ENCODE measurements around the gene OMD. TPM values are rescaled to one million over a fixed set of nuclear protein-coding genes. Genes with fewer than 3 reads are reported as not detected.
"Not testable (repeated sequence)": the region's sequence is repeated elsewhere in the genome, so short reads cannot be mapped to it uniquely, and the experiment has no call there.

Gene OMD
- total RNA-seq, 4 donors from 2014 or later: 2.3 to 14.0 (median 4.9) TPM

GRCh38 chr9:92426501-92427145 lies 2.4 kb upstream of the OMD start:
- no peak overlapping the region for H3K4me3 ChIP-seq (ENCODE audit: low read depth, poor library complexity, severe bottlenecking)
- 81 to 83% methylated on average over 5 of the region's 5 CpGs for WGBS, 2 donors
- TF ChIP-seq CTCF (IDR thresholded peaks at IDR 0.05) (no peak), POLR2A (IDR thresholded peaks at IDR 0.05) (no peak)
- no peak for DNase-seq (ENCODE audit: low spot score in 2 of 2)
- intact Hi-C loops (cut with DNase I; ENCODE audit: low total_unique reads): no loop called here

GRCh38 chr9:92425474-92425873 lies 1.2 kb upstream of the OMD start:
- no peak overlapping the region for H3K4me3 ChIP-seq (ENCODE audit: low read depth, poor library complexity, severe bottlenecking)
- TF ChIP-seq CTCF (IDR thresholded peaks at IDR 0.05): no peak
- no peak for TF ChIP-seq POLR2A (IDR thresholded peaks at IDR 0.05)
- intact Hi-C loops (cut with DNase I; ENCODE audit: low total_unique reads): no loop called here
- WGBS, 2 donors: 47 to 52% methylated on average over 2 of the region's 2 CpGs
- no peak for DNase-seq (ENCODE audit: low spot score in 2 of 2)

GRCh38 chr9:92423612-92424011 lies 659 bp downstream of the OMD start:
- WGBS, 2 donors: 66 to 80% methylated on average over 2 of the region's 2 CpGs

GRCh38 chr9:92422611-92423338 lies 1.5 kb downstream of the OMD start:
- intact Hi-C loops (cut with DNase I; ENCODE audit: low total_unique reads): no loop called here
- TF ChIP-seq CTCF (IDR thresholded peaks at IDR 0.05): no peak
- no peak for TF ChIP-seq POLR2A (IDR thresholded peaks at IDR 0.05)

More at GRCh38 chr9:92423612-92424011, 659 bp downstream of the OMD start:
- no peak for DNase-seq (ENCODE audit: low spot score in 2 of 2)
- H3K4me3 ChIP-seq (ENCODE audit: low read depth, poor library complexity, severe bottlenecking): no peak overlapping the region
- TF ChIP-seq CTCF (IDR thresholded peaks at IDR 0.05) (no peak), POLR2A (IDR thresholded peaks at IDR 0.05) (no peak)
- intact Hi-C loops (cut with DNase I; ENCODE audit: low total_unique reads): no loop called here

GRCh38 chr9:92414566-92414965 lies 9.7 kb downstream of the OMD start:
- no peak for TF ChIP-seq POLR2A (IDR thresholded peaks at IDR 0.05)
- TF ChIP-seq CTCF (IDR thresholded peaks at IDR 0.05): no peak
- H3K4me3 ChIP-seq (ENCODE audit: low read depth, poor library complexity, severe bottlenecking): no peak overlapping the region
- WGBS, 2 donors: 58 to 67% methylated on average over 1 of the region's 1 CpG
- intact Hi-C loops (cut with DNase I; ENCODE audit: low total_unique reads): no loop called here
- DNase-seq (ENCODE audit: low spot score in 2 of 2): no peak

More at GRCh38 chr9:92422611-92423338, 1.5 kb downstream of the OMD start:
- 75 to 76% methylated on average over 2 of the region's 2 CpGs for WGBS, 2 donors
- no peak for DNase-seq (ENCODE audit: low spot score in 2 of 2)
- no peak overlapping the region for H3K4me3 ChIP-seq (ENCODE audit: low read depth, poor library complexity, severe bottlenecking)

- intact Hi-C loops (cut with DNase I; ENCODE audit: low total_unique reads): not testable (repeated sequence)
- WGBS, 2 donors: 59 to 70% methylated on average over 4 of the region's 4 CpGs
These were observed 13.1 kb downstream of the OMD start for GRCh38 chr9:92411157-92411556.

More at GRCh38 chr9:92411157-92411556, 13.1 kb downstream of the OMD start:
- H3K4me3 ChIP-seq (ENCODE audit: low read depth, poor library complexity, severe bottlenecking); DNase-seq (ENCODE audit: low spot score in 2 of 2): not testable (repeated sequence)

Data from lower leg skin (tissue), 4 donors.